HCT116 (cell line): ENCODE data around the gene FBXL13. TPM values are rescaled to one million over a fixed set of nuclear protein-coding genes. Genes with fewer than 3 reads are reported as not detected.

Experiments used
- ATAC-seq: fragments of 200-7000 bp; cut with Tn5 transposase; 2 replicates; pipeline ENCODE4 v1.9.1; 2020; ENCODE audit warnings: mild to moderate bottlenecking, moderate library complexity
- BruUV-seq: library from RNA; stranded (reverse); fragments of 400-500 nt; replicated peaks from 2 replicates; lab custom pipeline; 2021; lab: Mats Ljungman, UMichigan
- CTCF ChIA-PET: fragments of 300-600 bp; sonication (Branson Sonifier 250); formaldehyde crosslinking; loops from one replicate; lab custom pipeline; 2021; ENCODE audit warnings: antibody characterized with exemption; lab: Charles Lee
- POLR2A ChIA-PET: fragments of 300-600, 350-600 bp; sonication (Branson Sonifier 250); formaldehyde crosslinking; loops from one replicate; lab custom pipeline; 2021; ENCODE audit warnings: antibody characterized with exemption; lab: Charles Lee
- RAD21 ChIA-PET, 2 experiments: fragments of 300-600 bp; sonication (Branson Sonifier 250); formaldehyde crosslinking; loops; one replicate each; lab custom pipeline; 2023; ENCODE audit warnings: low total read pairs in 2 of 2; ENCODE audit not compliant: uncharacterized antibody in 2 of 2, unreplicated experiment in 2 of 2, low non-redundant PET in 1 of 2; lab: Charles Lee
- DNase-seq: peaks from one replicate; pipeline ENCODE4 v3.0.0-alpha.2; 2010; ENCODE audit warnings: low read depth, low spot score
- H2AFZ ChIP-seq: fragments of 200-600 bp; shearing (Covaris generic), sonication (generic); 2 replicates; pipeline ENCODE4 v1.6.1; 2017; ENCODE audit warnings: low read depth, mixed run types, mixed read lengths, antibody characterized with exemption, low read length; ENCODE audit not compliant: poor library complexity, severe bottlenecking
- H3K27ac ChIP-seq: 2 replicates; pipeline ENCODE4 v1.5.1; 2012; ENCODE audit warnings: low read depth, low read length
- H3K27me3 ChIP-seq: fragments of 200-600 bp; sonication (generic); 2 replicates; pipeline ENCODE4 v1.6.1; 2016; ENCODE audit warnings: mixed run types, low read length, mixed read lengths; ENCODE audit not compliant: insufficient read depth
- H3K36me3 ChIP-seq, 2 experiments: fragments of 200-500 bp in 1 of 2; fragments of 200-600 bp in 1 of 2; sonication (Bioruptor generic) in 1 of 2; sonication (generic) in 1 of 2; 2 replicates each; pipeline versions ENCODE4 v1.5.1 to v1.6.1; 2014 to 2016; ENCODE audit warnings: low read length in 2 of 2, inconsistent platforms in 1 of 2, mixed read lengths in 1 of 2, mixed run types in 1 of 2; ENCODE audit not compliant: insufficient read depth in 2 of 2, control insufficient read depth in 1 of 2
- H3K4me1 ChIP-seq, 2 experiments: fragments of 200-600 bp in 1 of 2; sonication (generic) in 1 of 2; 2 replicates each; pipeline versions ENCODE4 v1.5.1 to v1.6.1; 2012 to 2017; ENCODE audit warnings: low read length in 2 of 2, inconsistent platforms in 1 of 2, mild to moderate bottlenecking in 1 of 2, mixed read lengths in 1 of 2, mixed run types in 1 of 2, moderate library complexity in 1 of 2; ENCODE audit not compliant: insufficient read depth in 2 of 2, control insufficient read depth in 1 of 2
- H3K4me2 ChIP-seq: fragments of 200-600 bp; sonication (generic); 2 replicates; pipeline ENCODE4 v1.6.1; 2017; ENCODE audit warnings: mixed run types, low read length, mixed read lengths
- H3K4me3 ChIP-seq, 2 experiments: fragments of 200-600 bp in 1 of 2; sonication (generic) in 1 of 2; replicated peaks in 1 of 2; 2 replicates each; pipeline ENCODE4 v1.5.1; 2011 to 2016; ENCODE audit warnings: low read length in 2 of 2, control low read depth in 1 of 2, low read depth in 1 of 2, mild to moderate bottlenecking in 1 of 2, mixed read lengths in 1 of 2, mixed run types in 1 of 2
- H3K79me2 ChIP-seq: fragments of 200-600 bp; sonication (generic); 2 replicates; pipeline ENCODE4 v1.6.1; 2017; ENCODE audit warnings: mild to moderate bottlenecking, mixed run types, low read length, moderate library complexity, mixed read lengths; ENCODE audit not compliant: insufficient read depth
- H3K9ac ChIP-seq: fragments of 200-600 bp; sonication (generic); 2 replicates; pipeline ENCODE4 v1.6.1; 2016; ENCODE audit warnings: low read length, mixed read lengths
- H3K9me2 ChIP-seq: fragments of 200-600 bp; sonication (generic), shearing (Covaris generic); 2 replicates; pipeline ENCODE4 v1.6.1; 2017; ENCODE audit warnings: mixed run types, mild to moderate bottlenecking, moderate library complexity; ENCODE audit not compliant: insufficient read depth
- H3K9me3 ChIP-seq, 2 experiments: fragments of 200-500 bp in 1 of 2; fragments of 200-600 bp in 1 of 2; sonication (Bioruptor generic) in 1 of 2; sonication (generic) in 1 of 2; 2 replicates each; pipeline ENCODE4 v1.6.1; 2014 to 2017; ENCODE audit warnings: low read length in 2 of 2, mixed read lengths in 2 of 2, inconsistent platforms in 1 of 2, low read depth in 1 of 2, mild to moderate bottlenecking in 1 of 2, mixed run types in 1 of 2, moderate library complexity in 1 of 2; ENCODE audit not compliant: control insufficient read depth in 1 of 2, insufficient read depth in 1 of 2
- H4K20me1 ChIP-seq: fragments of 200-600 bp; sonication (generic), shearing (Covaris generic); 2 replicates; pipeline ENCODE4 v1.6.1; 2017; ENCODE audit warnings: mixed run types, mild to moderate bottlenecking, moderate library complexity; ENCODE audit not compliant: insufficient read depth
- ATF3 ChIP-seq: IDR thresholded peaks from 2 replicates; pipeline ENCODE4 v1.6.1; 2012
- CTCF ChIP-seq, 3 experiments: fragments of 200-600 bp in 1 of 3; sonication (generic) in 1 of 3; IDR thresholded peaks in 2 of 3; conservative IDR thresholded peaks in 1 of 3; 2 replicates each; pipeline ENCODE4 v1.5.1; 2012 to 2017; ENCODE audit warnings: low read depth in 2 of 3, low read length in 2 of 3, antibody characterized with exemption in 1 of 3, borderline replicate concordance in 1 of 3, control low read depth in 1 of 3, mild to moderate bottlenecking in 1 of 3, mixed read lengths in 1 of 3, mixed run types in 1 of 3, moderate library complexity in 1 of 3; ENCODE audit not compliant: insufficient read depth in 1 of 3
- EGR1 ChIP-seq: IDR thresholded peaks from 2 replicates; pipeline ENCODE4 v1.6.1; 2012; ENCODE audit warnings: low read depth
- EZH2 ChIP-seq: fragments of 200-600 bp; sonication (generic); IDR thresholded peaks from 2 replicates; pipeline ENCODE4 v1.6.1; 2017; ENCODE audit warnings: antibody characterized with exemption, mixed run types
- EZH2phosphoT487 ChIP-seq: fragments of 200-600 bp; IDR thresholded peaks from 2 replicates; pipeline ENCODE4 v1.6.1; 2018; ENCODE audit warnings: antibody characterized with exemption, borderline replicate concordance
- FOSL1 ChIP-seq: IDR thresholded peaks from 2 replicates; pipeline ENCODE4 v1.6.1; 2012; ENCODE audit warnings: low read depth
- POLR2A ChIP-seq: IDR thresholded peaks from 2 replicates; pipeline ENCODE4 v1.7.0; 2011; ENCODE audit warnings: borderline replicate concordance; ENCODE audit not compliant: insufficient read depth, insufficient read length; ENCODE audit errors: extremely low read depth
- RAD21 ChIP-seq: IDR thresholded peaks from 2 replicates; pipeline ENCODE4 v1.6.1; 2012; ENCODE audit warnings: low read depth, mild to moderate bottlenecking
- REST ChIP-seq: IDR thresholded peaks from 2 replicates; pipeline ENCODE4 v1.6.1; 2012; ENCODE audit warnings: low read depth
- SIN3A ChIP-seq: IDR thresholded peaks from 2 replicates; pipeline ENCODE4 v1.6.1; 2012; ENCODE audit warnings: low read depth
- YY1 ChIP-seq: IDR thresholded peaks from 2 replicates; pipeline ENCODE4 v1.6.1; 2011; ENCODE audit warnings: low read length, low read depth, moderate library complexity, mild to moderate bottlenecking; ENCODE audit not compliant: insufficient replicate concordance; ENCODE audit errors: extremely low read depth
- ZBTB33 ChIP-seq: IDR thresholded peaks from 2 replicates; pipeline ENCODE4 v1.6.1; 2011; ENCODE audit warnings: mild to moderate bottlenecking, low read length, moderate library complexity; ENCODE audit not compliant: insufficient replicate concordance; ENCODE audit errors: extremely low read depth
- intact Hi-C: fragments of 100-400 bp; cut with micrococcal nuclease; formaldehyde crosslinking; loops from 2 replicates; pipeline ENCODE4 v1.10.0; 2022
- total RNA-seq: library from RNA; stranded (reverse); gene quantifications from one replicate; pipeline ENCODE4 v1.2.1, GENCODE V29; 2021; ENCODE audit not compliant: unreplicated experiment

The FBXL13 gene
- total RNA-seq, 1 experiment from 2014 or later: 1.0 TPM

- Histone ChIP-seq H3K36me3 (no peaks in the 10 kb centered on the region), H3K4me2 (no peak overlapping the region), H2AFZ (no peak overlapping the region), H3K27me3 (no peaks in the 10 kb centered on the region), H3K4me3 (no peak overlapping the region), H3K9ac (no peak overlapping the region), H3K9me2 (no peaks in the 10 kb centered on the region), H3K79me2 (no peaks in the 10 kb centered on the region), H4K20me1 (no peaks in the 10 kb centered on the region), H3K4me1 (no peaks in the 10 kb centered on the region), H3K9me3 (no peaks in the 10 kb centered on the region)
- ChIA-PET POLR2A (no interaction called here), CTCF (no interaction called here)
- intact Hi-C loops: no loop called here
- TF ChIP-seq EZH2: no peak
- TF ChIP-seq EGR1: no peak
- TF ChIP-seq YY1: no peak
- TF ChIP-seq EZH2phosphoT487: no peak
- no peak for TF ChIP-seq ATF3
- TF ChIP-seq, all 23 proteins: peak for 0
- RAD21 ChIA-PET: no interaction called here
- no TSS peak for BruUV-seq
- DNase-seq (no peak), ATAC-seq (no peak)
- no peak overlapping the region for H3K27ac ChIP-seq
Measured at GRCh38 chr7:102860351-102860811, 214.2 kb downstream of the FBXL13 start.

GRCh38 chr7:102859799-102860125 lies 214.8 kb downstream of the FBXL13 start:
- Histone ChIP-seq H3K9ac (no peak overlapping the region), H2AFZ (no peak overlapping the region), H3K4me1 (no peaks in the 10 kb centered on the region), H3K79me2 (no peaks in the 10 kb centered on the region), H3K9me2 (no peaks in the 10 kb centered on the region), H4K20me1 (no peaks in the 10 kb centered on the region), H3K4me2 (no peak overlapping the region), H3K27me3 (no peaks in the 10 kb centered on the region), H3K27ac (no peak overlapping the region), H3K4me3 (no peak overlapping the region), H3K36me3 (no peaks in the 10 kb centered on the region), H3K9me3 (no peaks in the 10 kb centered on the region)
- POLR2A ChIA-PET: interaction anchor here (0.6 kb wide), 1 partner anchor 202 kb away, joined by 4 read pairs; no protein-coding TSS in a partner anchor
- DNase-seq: no peak
- CTCF ChIA-PET: no interaction called here
- RAD21 ChIA-PET: no interaction called here
- BruUV-seq: no TSS peak
- intact Hi-C loops: no loop called here
- ATAC-seq: no peak
- TF ChIP-seq EGR1 (no peak), POLR2A (no peak), EZH2phosphoT487 (no peak), SIN3A (no peak), REST (no peak), ZBTB33 (no peak), CTCF (IDR thresholded peaks at IDR 0.05 in 2 of 3, conservative IDR thresholded peaks at IDR 0.05 in 1 of 3; ENCODE audit: borderline replicate concordance in 1 of 3, insufficient read depth in 1 of 3, low read depth in 2 of 3, low read length in 2 of 3) (no peak), YY1 (no peak), RAD21 (no peak), FOSL1 (no peak)
